ENCODE results near the gene CDK9.

- TF ChIP-seq EZH2 (IDR thresholded peaks at IDR 0.05; ENCODE audit: low read length) (no peak), CTCF (optimal IDR thresholded peaks at IDR 0.05 in 1 of 3, IDR thresholded peaks at IDR 0.05 in 1 of 3, conservative IDR thresholded peaks at IDR 0.05 in 1 of 3; ENCODE audit: extremely low read depth in 1 of 3, insufficient read depth in 2 of 3, low read length in 3 of 3) (no peak)
Measured at GRCh38 chr9:127765418-127765817, 20.4 kb upstream of the CDK9 start.
